Astrocyte (in vitro differentiated cells and primary cell): ENCODE results near the gene VARS2.
"Not testable (repeated sequence)": the region's sequence is repeated elsewhere in the genome, so short reads cannot be mapped to it uniquely, and the experiment has no call there.

Experiments used
- EZH2 ChIP-seq: IDR thresholded peaks from 2 replicates; pipeline ENCODE4 v1.6.1; 2012; ENCODE audit warnings: mild to moderate bottlenecking, low read length, inconsistent platforms; ENCODE audit not compliant: insufficient read depth
- TF ChIP-seq, protein P1 (sequence below): IDR thresholded peaks from 2 replicates; pipeline ENCODE4 v1.5.1; 2011; ENCODE audit warnings: low read depth, mild to moderate bottlenecking, inconsistent platforms, low read length, moderate library complexity; ENCODE audit not compliant: insufficient read depth

GRCh38 chr6:30927080-30927479, 13.0 kb downstream of the VARS2 start:
- TF ChIP-seq, protein P1, sequence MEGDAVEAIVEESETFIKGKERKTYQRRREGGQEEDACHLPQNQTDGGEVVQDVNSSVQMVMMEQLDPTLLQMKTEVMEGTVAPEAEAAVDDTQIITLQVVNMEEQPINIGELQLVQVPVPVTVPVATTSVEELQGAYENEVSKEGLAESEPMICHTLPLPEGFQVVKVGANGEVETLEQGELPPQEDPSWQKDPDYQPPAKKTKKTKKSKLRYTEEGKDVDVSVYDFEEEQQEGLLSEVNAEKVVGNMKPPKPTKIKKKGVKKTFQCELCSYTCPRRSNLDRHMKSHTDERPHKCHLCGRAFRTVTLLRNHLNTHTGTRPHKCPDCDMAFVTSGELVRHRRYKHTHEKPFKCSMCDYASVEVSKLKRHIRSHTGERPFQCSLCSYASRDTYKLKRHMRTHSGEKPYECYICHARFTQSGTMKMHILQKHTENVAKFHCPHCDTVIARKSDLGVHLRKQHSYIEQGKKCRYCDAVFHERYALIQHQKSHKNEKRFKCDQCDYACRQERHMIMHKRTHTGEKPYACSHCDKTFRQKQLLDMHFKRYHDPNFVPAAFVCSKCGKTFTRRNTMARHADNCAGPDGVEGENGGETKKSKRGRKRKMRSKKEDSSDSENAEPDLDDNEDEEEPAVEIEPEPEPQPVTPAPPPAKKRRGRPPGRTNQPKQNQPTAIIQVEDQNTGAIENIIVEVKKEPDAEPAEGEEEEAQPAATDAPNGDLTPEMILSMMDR, result not testable (repeated sequence)
- not testable (repeated sequence) for TF ChIP-seq EZH2
